Fibroblast of skin of left quadriceps (primary cell): ENCODE measurements around the gene SCN1B.
"Not testable (repeated sequence)": the region's sequence is repeated elsewhere in the genome, so short reads cannot be mapped to it uniquely, and the experiment has no call there.

Experiments used
- DNase-seq, 2 experiments: peaks; one replicate each; pipeline ENCODE4 v3.0.0-alpha.2; 2013; ENCODE audit warnings: low read depth in 2 of 2

SCN1B gene

DNA sequence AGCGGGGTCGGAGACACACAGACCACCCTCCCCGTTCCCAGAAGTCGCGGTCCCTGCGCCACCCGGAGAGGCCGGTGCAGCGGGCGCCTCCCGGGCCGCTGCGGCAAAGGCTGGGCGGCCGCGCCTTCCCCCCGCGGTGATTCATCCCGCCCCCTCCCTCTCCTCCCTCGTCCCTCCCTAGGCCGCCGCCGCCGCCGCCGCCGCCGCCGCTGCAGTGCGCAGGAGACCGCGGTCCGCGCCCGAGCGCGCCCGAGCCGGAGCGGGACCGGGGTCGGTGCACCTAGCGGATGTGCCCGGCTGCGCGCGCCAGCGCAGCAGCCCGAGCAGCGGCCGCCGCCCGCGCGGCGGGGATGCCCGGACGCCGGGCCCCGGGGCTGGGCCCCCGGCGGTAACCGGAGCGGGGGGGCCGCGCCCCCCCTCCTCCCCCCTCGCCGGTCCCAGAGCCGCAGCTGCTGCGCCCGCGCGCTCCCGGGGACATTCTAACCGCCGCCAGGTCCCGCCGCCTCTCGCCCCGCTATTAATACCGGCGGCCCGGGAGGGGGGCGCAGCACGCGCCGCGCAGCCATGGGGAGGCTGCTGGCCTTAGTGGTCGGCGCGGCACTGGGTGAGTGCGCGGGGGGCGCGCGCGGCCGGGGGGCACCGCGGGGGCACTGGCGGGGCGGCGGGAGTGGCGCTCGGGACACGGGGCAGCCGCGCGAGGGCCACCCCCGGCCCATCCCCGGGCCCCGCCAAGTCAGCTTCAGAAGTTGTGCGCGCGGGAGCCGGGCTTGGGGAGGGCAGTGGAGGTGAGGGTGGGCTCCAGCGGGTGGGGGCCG is at the start of gene SCN1B:
TSS of gene SCN1B (plus strand) at position 214 of the 815 bp plus-strand sequence. CDS start at position 565, 351 bp downstream.
- peak; percentile 36 to 40 for DNase-seq

DNA sequence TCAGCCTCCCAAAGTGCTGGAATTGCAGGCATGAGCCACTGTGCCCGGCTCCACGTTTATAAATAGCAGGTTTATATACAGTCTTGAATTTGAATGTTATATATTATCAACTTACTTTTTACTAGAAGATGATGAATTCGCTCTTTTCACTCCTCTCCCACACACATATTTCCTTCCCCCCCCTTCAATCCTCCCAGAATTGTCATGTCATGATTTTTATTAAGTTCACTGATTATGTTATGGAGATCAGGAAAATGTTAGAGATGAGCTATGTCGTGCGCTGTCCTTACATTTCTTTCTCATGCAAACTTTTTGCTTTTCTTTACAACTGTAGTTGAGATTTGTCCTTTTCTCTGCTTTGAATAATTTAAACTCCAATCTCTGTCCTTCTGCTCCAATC is 48.0 kb upstream of the SCN1B start:
- no peak for DNase-seq

DNA sequence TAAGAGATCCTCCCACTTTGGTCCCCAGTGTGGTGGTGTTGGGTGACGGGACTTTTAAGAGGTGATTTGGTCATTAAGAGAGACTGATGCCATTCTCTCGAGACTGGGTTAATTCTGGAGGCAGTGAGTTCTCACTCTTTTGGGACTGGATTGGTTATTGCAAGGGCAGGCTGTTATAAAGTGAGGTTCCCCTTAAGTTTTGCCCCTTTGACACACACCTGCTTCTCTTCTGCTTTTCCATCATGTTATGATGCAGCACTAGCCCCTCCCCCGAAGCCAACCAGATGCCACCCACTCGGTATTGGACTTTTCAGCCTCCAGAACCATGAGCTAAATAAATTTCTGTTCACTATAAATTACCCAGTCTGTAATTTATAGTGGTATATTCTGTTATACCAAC is 46.5 kb upstream of the SCN1B start:
- DNase-seq = no peak

DNA sequence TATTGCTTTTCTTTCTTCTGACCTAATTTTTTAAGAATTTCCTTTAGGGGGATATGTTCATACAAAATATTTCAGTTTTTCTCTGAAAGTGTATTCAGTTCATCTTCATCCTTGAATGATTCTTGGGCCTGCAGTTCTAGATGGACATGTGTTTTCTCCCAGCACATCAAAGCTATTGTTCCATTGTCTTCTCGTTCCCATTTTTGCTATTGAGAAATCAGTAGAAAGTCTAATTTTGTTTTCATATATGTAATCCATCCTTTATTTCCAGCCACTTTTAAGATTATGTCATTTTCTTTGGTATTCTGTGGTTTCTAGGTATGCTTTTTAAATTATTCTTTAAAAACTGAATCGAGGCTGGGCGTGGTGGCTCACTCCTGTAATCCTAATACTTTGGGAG is 46.0 kb upstream of the SCN1B start:
- DNase-seq = no peak

DNA sequence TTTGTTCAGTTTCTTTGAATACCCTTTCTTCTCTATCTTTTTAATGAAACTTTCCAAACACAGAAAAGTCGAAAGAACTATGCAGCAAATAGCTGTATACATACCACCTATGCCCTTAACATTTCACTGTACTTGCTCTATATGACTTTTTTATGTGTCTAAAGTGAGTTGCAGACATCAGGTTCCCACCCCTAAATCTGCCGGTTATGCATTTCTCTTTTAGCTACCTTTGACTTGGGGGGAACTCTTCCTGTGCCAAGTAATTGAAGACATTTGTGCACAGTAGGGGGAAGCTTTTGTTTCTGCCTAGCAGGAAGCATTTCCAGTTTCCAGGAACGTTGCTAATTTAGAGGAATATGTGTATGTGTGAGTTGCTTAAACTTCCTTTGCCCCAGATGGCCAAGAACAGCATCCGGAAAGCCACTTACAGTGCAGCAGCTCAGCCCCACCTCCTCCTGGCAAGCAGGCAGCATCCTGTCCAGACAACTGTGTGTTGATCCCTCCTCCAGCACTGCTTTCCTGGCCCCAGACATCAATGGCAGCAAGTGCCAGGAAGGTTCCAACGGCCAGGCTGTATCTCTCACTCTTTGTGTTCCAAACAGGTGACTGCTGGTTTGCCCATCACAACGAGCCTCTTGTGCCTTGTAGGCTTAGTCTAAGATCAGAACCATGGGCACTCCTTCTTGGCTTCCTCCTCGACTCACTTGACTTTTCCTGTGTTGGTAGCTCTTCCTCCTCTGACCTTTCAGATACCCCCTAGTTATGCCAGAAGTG is 44.8 kb upstream of the SCN1B start:
- DNase-seq = no peak

DNA sequence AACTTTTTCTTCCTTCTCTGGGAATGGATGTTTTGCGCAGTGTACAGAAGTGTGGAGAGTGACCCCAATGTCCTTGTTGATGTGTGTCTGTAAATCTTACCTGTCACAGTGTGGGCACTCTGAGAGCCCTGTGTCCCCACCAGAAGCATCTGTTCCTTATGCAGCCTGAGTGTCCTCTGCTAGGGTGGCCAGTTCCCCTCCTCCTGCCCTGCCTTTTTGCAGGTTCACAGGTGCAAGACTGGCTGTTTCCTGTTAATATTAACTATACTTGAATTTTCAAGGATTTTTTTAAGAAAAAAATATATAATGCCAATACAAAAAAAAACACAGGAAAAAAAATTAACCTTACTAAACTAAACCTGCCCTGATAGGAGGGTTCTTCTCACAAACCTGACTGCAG is 42.2 kb upstream of the SCN1B start:
- no peak for DNase-seq

DNA sequence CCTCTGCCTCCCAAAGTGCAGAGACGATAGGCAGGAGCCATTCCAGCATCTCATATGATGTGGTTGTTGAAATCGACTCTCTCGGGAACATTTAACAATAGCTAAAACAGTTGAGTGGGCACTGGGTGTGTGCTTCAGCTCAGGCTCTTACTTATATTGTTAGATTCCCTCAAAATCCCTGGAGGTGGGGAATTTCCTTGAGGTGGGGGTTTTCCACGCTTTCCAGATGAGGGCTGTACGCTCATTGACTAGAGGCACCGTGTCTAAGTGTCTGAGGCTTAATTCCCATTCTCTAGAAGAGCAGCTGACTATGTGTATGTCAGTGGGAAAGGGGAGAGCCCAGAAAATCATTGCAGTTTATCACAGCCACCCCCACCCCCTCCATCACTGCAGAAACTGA is 41.0 kb upstream of the SCN1B start:
- no peak for DNase-seq

DNA sequence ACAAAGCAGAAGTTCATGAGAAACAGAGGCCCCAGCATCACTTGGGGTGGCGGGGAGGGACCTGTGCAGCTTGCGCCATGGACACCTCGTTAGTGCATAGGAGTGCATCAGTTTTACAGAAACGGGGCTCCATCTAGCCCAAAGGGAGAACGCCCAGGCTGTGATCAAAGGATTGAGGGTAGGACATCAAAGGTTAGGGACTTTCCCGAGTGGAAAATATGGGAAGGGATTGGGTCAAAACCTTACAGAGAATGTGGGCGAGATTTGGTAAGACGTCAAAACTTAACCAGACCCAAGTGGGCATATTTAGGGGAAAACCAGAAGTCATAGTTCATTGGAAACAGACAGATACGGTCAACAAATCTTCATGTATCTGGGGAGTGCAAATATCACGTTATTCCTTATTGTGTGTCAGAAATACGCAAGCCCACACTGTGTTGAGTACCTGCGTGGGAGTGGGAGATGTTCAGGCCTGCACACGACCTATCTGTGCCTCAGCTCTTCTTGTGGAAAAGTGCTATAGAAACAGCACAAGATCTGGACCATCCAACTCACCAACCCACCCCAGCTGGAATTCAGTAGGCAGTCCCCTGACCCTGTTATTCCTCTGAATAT is 39.6 kb upstream of the SCN1B start:
- no peak for DNase-seq

DNA sequence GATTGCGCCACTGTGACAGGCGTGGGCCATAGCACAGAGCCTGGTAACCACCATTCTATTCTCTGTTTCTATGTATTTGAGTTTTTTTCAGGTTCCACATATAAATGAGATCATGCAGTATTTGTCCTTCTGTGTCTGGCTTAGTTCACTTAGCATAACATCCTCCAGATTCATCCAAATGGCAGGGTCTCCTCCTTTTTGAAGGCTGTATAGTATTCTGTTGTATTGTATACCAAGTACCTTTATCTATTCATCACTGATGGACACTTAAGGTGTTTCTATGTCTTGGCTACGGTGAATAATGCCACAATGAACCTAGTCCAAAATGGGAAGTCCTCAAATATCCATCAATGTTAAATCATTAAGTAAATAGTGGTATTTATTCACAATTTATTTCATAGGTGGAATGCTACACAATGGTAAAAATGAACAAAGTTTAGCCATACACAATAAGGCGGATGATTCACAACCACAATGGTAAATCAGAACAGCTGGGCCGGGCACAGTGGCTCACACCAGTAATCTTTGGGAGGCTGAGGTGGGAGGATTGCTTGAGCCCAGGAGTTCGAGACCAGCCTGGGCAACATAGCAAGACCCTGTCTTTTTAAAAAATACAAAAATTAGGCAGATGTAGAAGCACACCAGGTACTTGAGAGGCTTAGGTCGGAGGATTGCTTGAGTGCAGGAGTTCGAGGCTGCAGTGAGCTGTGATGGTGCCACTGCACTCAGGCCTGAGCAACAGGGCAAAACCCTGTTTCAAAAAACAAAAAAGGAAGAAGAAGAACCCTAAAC is 38.5 kb upstream of the SCN1B start:
- DNase-seq = no peak

DNA sequence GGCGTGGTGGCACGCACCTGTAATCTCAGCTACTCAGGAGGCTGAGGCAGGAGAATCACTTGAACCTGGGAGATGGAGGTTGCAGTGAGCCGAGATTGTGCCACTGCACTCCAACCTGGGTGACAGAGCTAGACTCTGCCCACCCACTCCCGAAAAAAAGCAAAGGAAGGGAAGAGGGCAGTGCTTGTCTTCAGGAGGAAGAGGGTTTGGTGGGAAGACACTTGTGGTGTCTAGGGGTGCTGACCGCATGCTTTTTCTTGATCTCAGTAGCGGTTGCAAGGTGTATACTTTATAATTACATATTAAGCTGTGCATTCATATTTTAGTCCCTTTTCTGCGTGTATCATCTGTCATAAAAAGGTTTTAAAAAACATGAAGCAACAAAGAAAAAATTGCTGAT is 37.7 kb upstream of the SCN1B start:
- not testable (repeated sequence) for DNase-seq

DNA sequence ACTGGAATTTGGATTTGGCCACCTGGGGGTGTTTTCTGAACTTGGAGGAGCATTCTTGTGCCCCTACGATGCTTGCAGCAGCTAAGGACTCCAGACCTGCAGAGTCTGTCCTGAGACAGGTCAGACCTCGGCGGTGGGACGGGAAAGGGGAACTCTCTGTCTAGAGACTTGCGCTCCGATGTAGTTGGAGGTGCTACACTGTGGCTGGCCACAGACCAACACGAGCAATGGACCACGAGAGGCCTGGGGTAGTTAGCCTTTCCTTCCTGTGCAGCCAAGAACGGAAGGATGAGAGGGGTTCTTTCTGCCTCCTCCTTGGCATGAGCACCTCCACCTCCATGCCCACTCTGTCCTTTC is 36.0 kb upstream of the SCN1B start:
- DNase-seq = no peak

DNA sequence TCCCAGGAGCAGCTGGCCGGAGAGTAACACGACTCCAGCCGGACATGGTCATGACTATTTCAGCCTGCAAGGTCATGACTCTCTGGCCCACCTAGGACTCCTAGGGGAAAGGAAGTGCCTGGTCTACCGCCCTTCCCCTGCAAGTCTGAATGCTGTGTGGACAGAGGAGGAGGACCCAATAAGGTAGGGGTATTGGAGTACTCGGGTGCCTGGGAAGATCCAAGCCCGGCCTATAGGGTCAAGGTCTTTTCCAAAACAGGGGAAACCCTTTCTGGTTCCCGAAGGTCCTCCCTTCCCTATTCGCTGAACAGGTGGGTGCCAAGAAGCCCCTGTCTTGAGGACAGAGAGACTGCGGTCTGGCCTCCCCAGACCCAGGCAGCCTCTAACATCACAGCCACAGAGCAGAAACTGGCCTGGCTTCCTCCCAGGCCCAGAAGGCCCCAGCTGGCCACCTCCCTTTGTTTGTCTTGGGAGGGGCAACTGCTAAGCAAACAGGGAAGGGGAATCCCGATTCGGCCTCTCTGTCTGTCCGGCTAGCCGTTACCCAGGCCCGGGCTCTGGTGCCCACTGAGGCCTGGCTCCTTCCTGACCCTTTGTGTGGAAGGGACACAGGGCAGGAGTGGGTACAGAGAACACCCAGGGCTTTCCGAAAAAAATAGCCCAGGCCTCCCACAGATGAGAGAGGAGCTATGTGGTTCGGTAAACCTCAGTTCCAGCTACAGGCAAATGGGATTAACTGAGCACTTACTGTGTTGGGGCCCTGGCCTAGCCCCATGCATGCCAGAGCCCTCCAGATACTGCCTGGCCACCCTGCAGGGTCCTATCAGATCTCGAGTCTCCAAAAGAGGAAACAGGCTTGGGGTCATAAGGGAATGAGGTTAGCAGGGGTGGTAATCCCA is 35.4 kb upstream of the SCN1B start:
- DNase-seq = no peak

DNA sequence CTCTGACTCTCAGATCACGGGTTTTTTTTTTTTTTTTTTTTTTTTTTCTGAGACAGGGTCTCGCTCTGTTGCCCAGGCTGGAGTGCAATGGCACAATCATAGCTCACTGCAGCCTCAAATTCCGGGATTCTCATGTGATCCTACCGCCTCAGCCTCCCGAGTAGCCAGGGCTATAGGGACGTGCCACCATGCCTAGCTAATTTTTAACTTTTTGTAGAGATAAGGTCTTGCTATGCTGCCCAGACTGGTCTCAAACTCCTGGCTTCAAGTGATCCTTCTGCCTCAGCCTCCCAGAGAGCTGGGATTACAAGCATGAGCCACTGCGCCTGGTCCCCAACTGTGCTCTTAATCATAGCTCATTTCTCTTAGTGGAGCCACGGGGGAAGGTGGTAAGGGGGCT is 34.7 kb upstream of the SCN1B start:
- no peak for DNase-seq

DNA sequence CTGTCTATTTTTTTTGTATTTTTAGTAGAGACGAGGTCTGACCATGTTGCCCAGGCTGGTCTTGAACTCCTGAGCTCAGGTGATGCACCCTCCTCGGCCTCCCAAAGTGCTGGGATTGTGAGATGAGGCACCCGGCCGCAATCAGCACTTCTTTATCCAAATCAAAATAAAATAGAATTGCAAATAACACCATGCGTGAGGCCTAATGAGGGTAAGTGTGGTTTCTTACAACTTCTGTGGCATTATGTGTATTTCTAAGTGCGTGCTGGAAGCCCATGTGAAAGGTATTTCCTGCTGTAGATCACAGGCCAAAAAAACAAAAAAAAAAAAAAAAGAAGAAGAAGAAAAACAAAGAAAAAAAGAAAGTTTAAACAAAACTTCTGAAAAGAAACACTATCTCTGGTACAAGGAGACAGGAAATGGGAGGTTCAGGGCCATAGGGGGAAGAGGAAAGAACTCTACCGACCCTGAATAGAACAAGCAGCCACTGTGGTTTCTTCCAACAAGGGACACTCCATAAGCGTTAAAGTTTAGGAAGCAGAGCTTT is 33.1 kb upstream of the SCN1B start:
- no peak for DNase-seq

DNA sequence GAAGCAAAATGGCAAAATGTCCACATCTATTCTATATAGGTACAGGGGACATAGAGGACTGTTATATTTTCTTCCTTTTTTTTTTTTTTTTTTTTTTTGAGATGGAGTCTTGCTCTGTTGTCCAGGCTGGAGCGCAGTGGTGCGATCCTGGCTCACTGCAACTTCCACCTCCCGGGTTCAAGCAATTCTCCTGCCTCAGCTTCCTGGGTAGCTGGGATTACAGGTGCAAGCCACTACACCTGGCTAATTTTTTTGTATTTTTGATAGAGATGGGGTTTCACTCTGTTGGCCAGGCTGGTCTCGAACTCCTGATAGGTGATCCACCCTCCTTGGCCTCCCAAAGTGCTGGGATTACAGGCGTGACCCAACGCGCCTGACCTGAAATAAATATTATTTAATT is 32.0 kb upstream of the SCN1B start:
- DNase-seq = not testable (repeated sequence)

DNA sequence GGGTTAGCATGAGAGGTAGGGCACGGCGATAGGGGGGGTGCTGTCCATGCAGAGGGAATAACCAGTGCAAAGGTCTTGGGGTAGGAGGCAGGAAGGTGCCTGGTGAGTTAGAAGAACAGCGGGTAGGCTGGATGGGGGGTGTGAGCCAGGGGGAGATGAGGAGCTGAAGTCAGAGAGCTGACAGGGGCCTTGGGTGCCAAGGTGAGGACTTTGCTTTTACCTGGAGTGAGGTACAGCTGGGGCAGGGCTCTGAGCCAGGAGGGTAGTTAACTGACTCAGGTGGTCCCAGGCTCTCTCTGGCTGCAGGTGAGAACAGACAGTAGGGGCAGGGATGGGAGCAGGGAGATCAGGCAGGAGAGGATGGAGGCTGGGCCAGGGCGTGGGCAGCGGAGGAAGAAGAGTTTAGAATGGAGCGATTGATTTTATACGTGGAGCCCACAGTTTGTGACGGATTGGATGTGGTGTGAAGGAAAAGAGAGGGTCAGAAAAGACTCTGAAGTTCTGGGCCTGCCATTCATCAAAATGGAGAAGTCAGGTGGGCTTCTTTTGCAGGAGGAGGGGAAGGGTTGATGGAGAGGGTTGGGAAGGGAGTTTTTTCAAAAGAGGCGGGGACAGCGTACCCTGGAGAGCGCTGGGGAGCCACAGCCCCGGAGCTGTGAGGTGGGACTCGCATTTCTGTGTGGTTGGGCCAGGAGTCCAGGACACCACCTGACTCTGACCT is 31.3 kb upstream of the SCN1B start:
- no peak for DNase-seq

DNA sequence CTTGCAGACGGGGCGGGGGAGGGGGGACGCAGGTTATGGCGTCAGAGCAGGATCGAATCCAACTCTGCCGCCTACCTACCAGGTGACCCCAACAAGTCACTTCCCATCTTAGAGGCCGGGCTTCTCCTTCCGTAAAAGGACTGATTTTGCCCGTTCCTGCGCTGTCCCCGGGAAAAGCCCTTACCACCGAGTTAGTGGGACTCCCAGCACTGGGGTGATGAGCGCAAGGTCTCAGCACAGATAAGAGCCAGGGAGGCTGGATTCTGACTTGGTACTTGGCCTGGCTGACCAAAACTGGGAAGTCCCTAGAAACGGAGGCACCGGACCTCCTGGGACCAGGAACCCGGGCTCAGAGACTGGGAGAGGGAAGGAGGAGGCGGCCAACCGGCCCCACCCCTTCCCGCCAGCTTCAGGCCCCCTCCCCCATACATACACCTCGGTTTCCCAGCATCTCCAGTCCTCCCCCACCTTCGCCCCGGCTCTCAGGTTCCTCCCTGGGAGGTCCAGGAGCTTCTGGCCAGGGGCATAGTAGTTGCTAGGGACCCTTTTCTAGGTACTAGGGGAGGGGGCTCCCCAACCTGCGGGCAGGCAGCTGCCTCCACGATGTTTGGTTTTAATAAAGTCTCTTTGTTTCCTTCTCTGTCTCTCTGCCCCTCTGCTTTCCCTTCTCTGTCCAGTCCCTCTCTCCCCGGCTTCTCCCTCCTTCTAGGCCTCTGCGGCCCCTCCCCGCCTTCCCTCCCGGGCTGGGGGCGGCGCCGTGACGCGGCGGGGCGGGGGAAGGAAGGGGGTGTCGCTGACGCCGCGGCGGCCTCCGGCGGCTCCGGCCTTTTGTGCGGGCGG is 30.6 kb upstream of the SCN1B start, which contains the start of gene GRAMD1A:
TSS of gene GRAMD1A (plus strand) at position 826 of the 840 bp plus-strand sequence. CDS start 156 bp downstream, outside the sequence.
- DNase-seq = peak; percentile 78 to 79

DNA sequence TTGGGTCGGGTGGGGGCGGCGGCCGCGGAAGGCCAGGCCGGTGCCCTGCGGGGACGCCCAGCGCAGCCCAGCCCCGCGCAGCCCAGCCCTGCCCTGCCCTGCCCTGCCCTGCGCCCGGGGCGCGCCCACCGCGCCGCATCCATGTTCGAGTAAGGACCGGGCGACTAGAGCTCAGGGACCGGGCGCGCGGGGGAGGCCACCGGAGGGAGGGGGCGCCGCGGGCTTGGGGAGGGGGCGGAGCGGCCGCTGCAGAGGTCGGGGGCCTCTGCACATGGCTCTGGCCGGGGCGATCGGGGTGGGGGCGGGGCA is 30.0 kb upstream of the SCN1B start:
- DNase-seq = no peak
